HepG2 (cell line): ENCODE data around the gene SLC45A1. TPM values are rescaled to one million over a fixed set of nuclear protein-coding genes. Genes with fewer than 3 reads are reported as not detected.

Source experiments
- ATAC-seq: fragments of 200-7000 bp; cut with Tn5 transposase; 3 replicates; pipeline ENCODE4 v1.9.1; 2020; ENCODE audit warnings: mild to moderate bottlenecking, moderate library complexity
- BruUV-seq: library from RNA; stranded (reverse); fragments of 400-500 nt; replicated peaks from 2 replicates; lab custom pipeline; 2021; lab: Mats Ljungman, UMichigan
- CTCF ChIA-PET: fragments of 300-600 bp; formaldehyde crosslinking; extraction: SDS; loops from one replicate; lab custom pipeline; 2021; ENCODE audit warnings: low total read pairs, inconsistent platforms, low intra/inter-chr PET ratio; lab: Yijun Ruan, JAX
- POLR2A ChIA-PET: fragments of 350-600 bp; sonication (Branson Sonifier 250); formaldehyde crosslinking; loops from one replicate; lab custom pipeline; 2020; ENCODE audit warnings: antibody characterized with exemption, inconsistent platforms; lab: Yijun Ruan, JAX
- DNase-seq: peaks from one replicate; pipeline ENCODE4 v3.0.0-alpha.2; 2015; ENCODE audit warnings: low spot score
- FAIRE-seq: peaks from 3 replicates; lab custom pipeline; 2011; peaks lifted over from hg19 to GRCh38; lab: Jason Lieb, UNC
- H2AFZ ChIP-seq: one replicate; pipeline ENCODE4 v1.6.1; 2011; ENCODE audit warnings: low read length, inconsistent platforms
- H3K27ac ChIP-seq: fragments of 300-600 bp; 3 replicates; pipeline ENCODE4 v1.8.0; 2011; ENCODE audit warnings: mixed run types, mild to moderate bottlenecking, mixed read lengths, low read length, inconsistent platforms; ENCODE audit not compliant: insufficient read depth; ENCODE audit errors: extremely low read length
- H3K27me3 ChIP-seq, 2 experiments: fragments of 200-600 bp in 1 of 2; 2 replicates in 1 of 2; 3 replicates in 1 of 2; pipeline versions ENCODE4 v1.6.0 to v1.8.0; 2011; ENCODE audit warnings: low read length in 2 of 2, mild to moderate bottlenecking in 2 of 2, moderate library complexity in 2 of 2, inconsistent platforms in 1 of 2; ENCODE audit not compliant: insufficient read depth in 2 of 2, control insufficient read depth in 1 of 2
- H3K36me3 ChIP-seq, 2 experiments: fragments of 200-600 bp in 1 of 2; replicated peaks in 1 of 2; 2 replicates in 1 of 2; 3 replicates in 1 of 2; pipeline versions ENCODE4 v1.5.1 to v1.8.0; 2011; ENCODE audit warnings: low read length in 2 of 2, inconsistent platforms in 1 of 2; ENCODE audit not compliant: insufficient read depth in 2 of 2, control insufficient read depth in 1 of 2
- H3K4me1 ChIP-seq: 2 replicates; pipeline ENCODE4 v1.5.1; 2012; ENCODE audit warnings: low read length, inconsistent platforms; ENCODE audit not compliant: insufficient read depth
- H3K4me2 ChIP-seq: 2 replicates; pipeline ENCODE4 v1.6.0; 2011; ENCODE audit warnings: low read depth, low read length, inconsistent platforms
- H3K4me3 ChIP-seq, 3 experiments: fragments of 200-600 bp in 1 of 3; sonication (generic), shearing (Covaris generic) in 1 of 3; replicated peaks in 1 of 3; 2 replicates each; pipeline ENCODE4 v1.5.1; 2011 to 2016; ENCODE audit warnings: low read length in 3 of 3, inconsistent platforms in 2 of 3, low read depth in 2 of 3, mild to moderate bottlenecking in 2 of 3, control low read depth in 1 of 3, mixed read lengths in 1 of 3; ENCODE audit not compliant: insufficient read depth in 1 of 3
- H3K79me2 ChIP-seq: one replicate; pipeline ENCODE4 v1.6.1; 2011; ENCODE audit warnings: low read length, inconsistent platforms; ENCODE audit not compliant: insufficient read depth
- H3K9ac ChIP-seq: 2 replicates; pipeline ENCODE4 v1.6.0; 2011; ENCODE audit warnings: mild to moderate bottlenecking, low read depth, low read length, inconsistent platforms; ENCODE audit not compliant: insufficient read depth
- H3K9me3 ChIP-seq: 2 replicates; pipeline ENCODE4 v1.5.1; 2012; ENCODE audit warnings: mild to moderate bottlenecking, low read length
- H4K20me1 ChIP-seq: 2 replicates; pipeline ENCODE4 v1.6.0; 2011; ENCODE audit warnings: inconsistent platforms, mild to moderate bottlenecking, low read length, moderate library complexity; ENCODE audit not compliant: insufficient read depth
- AGO2 ChIP-seq: fragments of 200-400 bp; formaldehyde crosslinking; optimal IDR thresholded peaks from 2 replicates; pipeline ENCODE3; 2017; ENCODE audit warnings: mild to moderate bottlenecking, low read depth, low read length, moderate library complexity
- CBX1 ChIP-seq: IDR thresholded peaks from one replicate; pipeline ENCODE4 v1.6.1; 2016; ENCODE audit warnings: antibody characterized with exemption, low read depth
- CCAR2 ChIP-seq: fragments of 200-400 bp; formaldehyde crosslinking; optimal IDR thresholded peaks from 2 replicates; pipeline ENCODE3; 2018; ENCODE audit warnings: low read depth, mild to moderate bottlenecking, low read length, moderate library complexity
- DNMT3B ChIP-seq: conservative IDR thresholded peaks from 2 replicates; pipeline ENCODE4 v1.6.1; 2016; ENCODE audit warnings: missing biosample characterization, control low read depth
- EEA1 ChIP-seq: sonication (generic); formaldehyde crosslinking; IDR thresholded peaks from 2 replicates; pipeline ENCODE4 v1.5.1; 2020; ENCODE audit warnings: mild to moderate bottlenecking, missing genetic modification reagents, borderline replicate concordance
- ZC3H13 ChIP-seq: sonication (generic); formaldehyde crosslinking; IDR thresholded peaks from 2 replicates; pipeline ENCODE4 v1.8.1; 2023; ENCODE audit warnings: mild to moderate bottlenecking, missing genetic modification reagents, moderate library complexity
- whole genome bisulfite sequencing: methylation state at CpG from one replicate; pipeline ENCODE4 v1.1.6; 2017; ENCODE audit warnings: low lambda C conversion rate; 5-methylcytosine and 5-hydroxymethylcytosine counted together
- in situ Hi-C: cut with HindIII; loops from 2 replicates; pipeline ENCODE4 v1.10.0; 2017; ENCODE audit warnings: low pct_unique_long_range_greater_than_20kb; ENCODE audit not compliant: extremely low pct_ligation_motif_present
- intact Hi-C: fragments of 100-400 bp; cut with micrococcal nuclease; formaldehyde crosslinking; loops from one replicate; pipeline ENCODE4 v1.10.0; 2022; ENCODE audit not compliant: unreplicated experiment
- polyA plus RNA-seq, 8 experiments: library from polyadenylated mRNA; depleted of rRNA in 3 of 8; stranded (reverse) in 7 of 8; unstranded in 1 of 8; fragments of >200 nt; fragmentation: Illumina TruSeq in 4 of 8; extraction: Trizol in 4 of 8; gene quantifications; 2 replicates each; pipeline versions ENCODE4 v1.2.1 to v1.2.3, GENCODE V29; 2011 to 2016; ENCODE audit warnings: low read depth in 4 of 8, missing spikeins in 1 of 8, mixed read lengths in 1 of 8; ENCODE audit not compliant: insufficient read depth in 1 of 8
- total RNA-seq, 5 experiments: library from RNA; depleted of rRNA; stranded (reverse); fragments of >200 nt; fragmentation: Illumina TruSeq; extraction: Trizol; gene quantifications; 2 replicates each; pipeline ENCODE4 v1.2.3, GENCODE V29; 2016; ENCODE audit warnings: low read depth in 1 of 5
- TF ChIP-seq, protein P1 (sequence below): IDR thresholded peaks from 2 replicates; pipeline ENCODE4 v1.6.1; 2012; ENCODE audit warnings: low read depth, low read length, improper control_type of control experiment

SLC45A1 gene
- total and polyA plus RNA-seq, 2 of the 13 experiments (the other 11 are each of a cell fraction or from before 2014, with no cell fraction given) = not detected

DNA sequence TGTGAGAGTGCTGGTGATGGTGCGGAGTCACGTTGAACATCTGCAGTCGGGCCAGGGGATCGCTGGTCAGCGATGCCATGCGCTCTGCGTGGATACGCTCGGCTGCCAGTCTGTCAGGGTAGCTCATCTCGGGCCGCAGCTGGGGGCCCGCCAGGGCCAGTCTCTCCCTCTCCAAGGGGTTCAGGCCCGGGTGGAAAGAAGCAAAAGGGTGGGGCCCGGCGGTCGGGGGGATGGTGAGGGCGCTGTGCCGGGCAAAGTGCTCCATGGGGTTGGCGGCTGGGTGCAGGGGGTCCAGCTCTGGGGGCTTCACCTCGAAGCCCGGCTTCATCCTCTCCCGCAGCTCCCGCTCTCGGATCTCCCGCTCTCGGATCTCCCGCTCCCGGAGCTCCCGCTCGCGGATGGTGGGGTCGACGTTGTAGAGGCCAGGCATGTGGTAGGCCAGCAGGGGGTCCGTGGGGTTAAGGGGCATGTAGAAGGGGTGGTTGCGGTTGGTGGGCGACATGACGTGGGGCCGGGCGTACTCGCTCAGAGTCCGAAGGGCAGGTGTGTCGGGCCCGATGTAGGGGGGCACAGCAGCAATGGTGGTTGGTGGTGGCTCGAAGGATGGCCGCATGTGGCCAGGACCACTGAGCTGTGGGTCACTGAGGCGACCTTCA is 40.5 kb downstream of the SLC45A1 start:
- Histone ChIP-seq H3K79me2 (no peaks in the 10 kb centered on the region), H3K9me3 (no peaks in the 10 kb centered on the region), H3K4me1 (no peaks in the 10 kb centered on the region), H3K36me3 (peaks cover 65 to 82% of the 10 kb centered on the region in 2 experiments), H2AFZ (no peak overlapping the region), H3K9ac (no peak overlapping the region), H3K27me3 (no peaks in the 10 kb centered on the region; a peak in 1 of 5 replicates), H3K27ac (no peak overlapping the region), H3K4me2 (no peak overlapping the region), H3K4me3 (no peak overlapping the region), H4K20me1 (no peaks in the 10 kb centered on the region)
- POLR2A ChIA-PET = no interaction called here
- ATAC-seq (no peak), DNase-seq (no peak), FAIRE-seq (no peak)
- TF ChIP-seq EEA1 = no peak
- no peak for TF ChIP-seq CCAR2
- TF ChIP-seq ZC3H13 (CRISPR knock-in tag) = 0 out of 2 replicates have a peak, but pooled peaks have one; percentile 47
- in situ Hi-C loops (no loop called here), intact Hi-C loops (no loop called here)
- CTCF ChIA-PET = no interaction called here
- no TSS peak for BruUV-seq
- 97% methylated on average over 42 of the region's 46 CpGs for WGBS

DNA sequence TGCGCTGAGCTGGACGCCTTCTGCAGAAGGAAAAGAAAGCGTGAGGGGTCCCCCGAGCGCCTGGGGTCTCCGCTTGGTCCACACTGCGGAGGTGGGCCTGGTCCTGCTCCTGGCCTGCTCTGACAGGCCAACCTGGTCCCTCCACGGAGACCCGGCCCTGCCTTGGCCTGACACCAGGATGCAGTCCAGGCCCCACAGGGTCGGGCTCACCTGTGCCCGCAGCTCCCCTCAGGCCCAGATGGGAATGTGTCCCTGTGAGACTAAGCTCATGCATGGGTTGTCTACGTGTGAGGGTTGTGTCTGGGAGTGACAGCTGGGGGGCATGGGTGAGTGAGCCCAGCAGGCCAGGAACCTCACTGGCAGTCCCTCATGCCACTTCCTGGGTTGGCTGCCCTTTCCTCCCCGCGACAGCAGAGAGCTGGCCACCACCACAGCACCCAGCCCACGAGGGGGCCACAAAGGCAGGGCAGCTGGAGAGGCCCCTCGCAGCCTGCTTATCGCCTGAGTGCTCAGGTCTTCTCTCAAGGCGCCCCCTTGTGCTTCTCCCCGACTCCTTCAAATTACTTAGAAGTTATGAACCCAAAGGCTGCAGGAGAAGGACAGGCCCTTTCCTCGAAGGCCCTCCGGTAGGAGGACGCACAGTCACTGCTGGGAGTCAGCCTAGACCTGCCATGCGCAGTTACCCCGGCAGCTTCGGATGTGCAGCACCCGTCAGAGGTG is 41.1 kb downstream of the SLC45A1 start:
- no peak overlapping the region for H3K4me3 ChIP-seq
- no TSS peak for BruUV-seq
- H3K27ac ChIP-seq = no peak overlapping the region
- FAIRE-seq (no peak), DNase-seq (no peak), ATAC-seq (no peak; the same call in 2 of the 3 replicates)
- POLR2A ChIA-PET = no interaction called here
- H3K4me2 ChIP-seq = no peak overlapping the region
- no peaks in the 10 kb centered on the region for H3K4me1 ChIP-seq
- CTCF ChIA-PET = no interaction called here
- H3K36me3 ChIP-seq = peaks cover 64 to 82% of the 10 kb centered on the region in 2 experiments
- TF ChIP-seq CBX1 (no peak), AGO2 (peak; percentile 55), DNMT3B (CRISPR knock-in tag) (no peak)
- TF ChIP-seq, protein P1, sequence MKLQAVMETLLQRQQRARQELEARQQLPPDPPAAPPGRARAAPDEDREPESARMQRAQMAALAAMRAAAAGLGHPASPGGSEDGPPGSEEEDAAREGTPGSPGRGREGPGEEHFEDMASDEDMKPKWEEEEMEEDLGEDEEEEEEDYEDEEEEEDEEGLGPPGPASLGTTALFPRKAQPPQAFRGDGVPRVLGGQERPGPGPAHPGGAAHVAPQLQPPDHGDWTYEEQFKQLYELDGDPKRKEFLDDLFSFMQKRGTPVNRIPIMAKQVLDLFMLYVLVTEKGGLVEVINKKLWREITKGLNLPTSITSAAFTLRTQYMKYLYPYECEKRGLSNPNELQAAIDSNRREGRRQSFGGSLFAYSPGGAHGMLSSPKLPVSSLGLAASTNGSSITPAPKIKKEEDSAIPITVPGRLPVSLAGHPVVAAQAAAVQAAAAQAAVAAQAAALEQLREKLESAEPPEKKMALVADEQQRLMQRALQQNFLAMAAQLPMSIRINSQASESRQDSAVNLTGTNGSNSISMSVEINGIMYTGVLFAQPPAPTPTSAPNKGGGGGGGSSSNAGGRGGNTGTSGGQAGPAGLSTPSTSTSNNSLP = no peak
- intact Hi-C loops (no loop called here), in situ Hi-C loops (no loop called here)
- H3K27me3 ChIP-seq = no peaks in the 10 kb centered on the region; a peak in 1 of 5 replicates
- 100% methylated on average over 9 of the region's 26 CpGs for WGBS
- H3K9me3 ChIP-seq = no peaks in the 10 kb centered on the region
- no peak overlapping the region for H2AFZ ChIP-seq
- no peak overlapping the region for H3K9ac ChIP-seq
- 0 out of 2 replicates have a peak, but pooled peaks cover 2% of the 10 kb centered on the region for H4K20me1 ChIP-seq
- H3K79me2 ChIP-seq = no peaks in the 10 kb centered on the region
